GM19351 (cell line): ENCODE data around the gene KMT5C.

Source experiments
- ATAC-seq: cut with Tn5 transposase; IDR thresholded peaks from one replicate; pipeline ENCODE4 v1.9.1; 2021; ENCODE audit warnings: mild to moderate bottlenecking, moderate library complexity; ENCODE audit not compliant: unreplicated experiment

The KMT5C gene

GRCh38 chr19:55339105-55339888, at the start of gene KMT5C:
Gene KMT5C (plus strand): TSS chr19:55339876. CDS start chr19:55341937, 2,061 bp downstream.
- peak; percentile 80 for ATAC-seq

GRCh38 chr19:55297267-55297666, 42.4 kb upstream of the KMT5C start:
- no peak for ATAC-seq

DNA sequence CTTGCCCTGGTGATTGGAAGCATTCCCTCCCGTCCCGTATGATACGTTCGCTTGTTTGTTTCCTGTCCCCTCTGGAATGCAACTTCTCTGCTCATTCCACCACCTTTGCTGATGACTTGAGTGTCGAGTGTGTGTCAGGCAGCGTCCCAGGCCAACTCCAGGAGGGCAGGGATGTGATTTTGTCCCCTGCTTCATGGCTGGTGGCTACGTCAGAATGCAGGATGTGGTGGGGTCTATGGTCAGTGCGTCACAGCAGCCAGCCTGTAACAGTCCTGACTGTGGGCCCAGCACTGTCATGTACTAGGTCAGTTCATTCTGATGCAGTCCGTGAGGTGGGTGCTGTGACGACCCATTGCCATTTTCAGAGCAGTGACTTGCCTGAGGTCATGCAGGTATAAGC, 39.7 kb upstream of the KMT5C start:
- ATAC-seq = no peak

DNA sequence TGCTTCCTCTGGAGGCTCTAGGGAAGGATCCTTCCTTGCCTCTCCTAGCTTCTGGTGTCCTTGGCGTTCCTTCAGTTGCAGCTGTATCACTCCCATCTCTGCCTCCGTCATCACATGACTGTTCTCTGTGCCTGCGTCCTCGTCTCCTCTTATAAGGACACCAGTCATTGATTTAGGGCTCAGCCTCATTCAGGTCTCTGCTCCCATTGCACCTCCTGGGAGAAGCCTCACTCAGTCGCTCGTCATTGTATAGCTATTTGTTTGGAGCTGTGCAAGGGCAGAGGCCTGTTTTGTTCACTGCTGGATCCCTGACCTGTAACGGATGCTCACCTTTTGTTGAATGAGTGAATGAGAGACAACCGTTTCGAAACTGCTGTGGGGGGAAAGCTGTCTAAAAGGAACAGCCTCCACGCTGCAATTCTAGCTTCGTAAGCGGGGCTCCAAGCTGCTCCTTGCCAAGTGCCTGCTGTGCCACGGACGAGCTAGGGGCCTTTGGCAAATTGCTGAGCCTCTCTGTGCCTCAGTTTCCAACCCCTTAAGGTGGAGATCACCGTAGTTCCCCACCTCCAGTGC, 38.7 kb upstream of the KMT5C start:
- ATAC-seq = no peak

- peak; percentile 69 for ATAC-seq
These were observed 38.0 kb upstream of the KMT5C start for GRCh38 chr19:55301459-55302317.

DNA sequence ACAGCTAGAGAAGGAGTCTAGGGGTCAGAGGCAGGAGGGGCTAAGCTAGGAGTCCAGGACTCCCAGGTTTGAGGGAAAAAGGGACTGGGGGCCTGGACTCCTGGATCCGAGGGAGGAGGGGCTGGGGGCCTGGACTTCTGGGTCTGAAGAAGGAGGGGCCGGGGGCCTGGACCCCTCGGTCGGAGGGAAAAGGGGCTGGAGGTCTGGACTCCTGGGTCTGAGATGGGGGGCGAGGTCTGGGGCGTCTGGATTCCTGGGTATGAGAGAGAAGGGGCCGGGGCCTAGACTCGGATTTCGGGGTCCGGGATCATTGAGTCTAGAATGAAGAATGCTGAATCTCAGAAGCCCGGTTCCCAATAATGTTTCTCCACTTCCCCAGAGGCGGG, 37.4 kb upstream of the KMT5C start:
- ATAC-seq = no peak

GRCh38 chr19:55303477-55303876, 36.2 kb upstream of the KMT5C start:
- no peak for ATAC-seq

- ATAC-seq = no peak
These were observed 35.2 kb upstream of the KMT5C start for GRCh38 chr19:55304279-55304978.

- ATAC-seq = no peak
These were observed 34.7 kb upstream of the KMT5C start for GRCh38 chr19:55304980-55305379.

- no peak for ATAC-seq
These were observed 34.2 kb upstream of the KMT5C start for GRCh38 chr19:55305491-55305890.

DNA sequence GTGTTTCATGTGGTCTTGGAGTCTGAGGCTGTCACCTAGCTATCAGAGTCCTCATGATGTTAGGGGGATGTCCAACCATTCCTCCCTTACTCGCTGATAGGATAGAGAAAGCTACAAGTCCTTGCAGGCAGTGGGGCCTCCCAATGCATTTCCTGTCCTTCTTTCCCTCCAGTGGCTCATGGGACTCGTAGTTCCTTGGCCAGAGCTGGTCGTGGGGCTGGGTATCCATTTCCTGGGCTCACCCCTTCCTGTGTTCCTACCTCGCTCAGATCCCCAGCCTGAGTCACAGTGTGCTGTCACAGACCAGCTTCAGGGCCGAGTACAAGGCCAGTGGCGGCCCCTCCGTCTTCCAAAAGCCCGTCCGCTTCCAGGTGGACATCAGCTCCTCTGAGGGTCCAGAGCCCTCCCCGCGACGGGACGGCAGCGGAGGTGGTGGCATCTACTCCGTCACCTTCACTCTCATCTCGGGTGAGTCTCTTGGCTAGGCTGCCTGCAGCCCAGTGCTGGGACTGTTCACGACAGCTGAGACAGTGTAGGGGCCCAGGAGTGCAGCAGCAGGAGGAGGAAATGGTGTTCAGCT, 33.6 kb upstream of the KMT5C start:
- ATAC-seq = no peak

- no peak for ATAC-seq
These were observed 33.0 kb upstream of the KMT5C start for GRCh38 chr19:55306712-55307111.

- ATAC-seq = no peak
These were observed 31.4 kb upstream of the KMT5C start for GRCh38 chr19:55308281-55308680.

DNA sequence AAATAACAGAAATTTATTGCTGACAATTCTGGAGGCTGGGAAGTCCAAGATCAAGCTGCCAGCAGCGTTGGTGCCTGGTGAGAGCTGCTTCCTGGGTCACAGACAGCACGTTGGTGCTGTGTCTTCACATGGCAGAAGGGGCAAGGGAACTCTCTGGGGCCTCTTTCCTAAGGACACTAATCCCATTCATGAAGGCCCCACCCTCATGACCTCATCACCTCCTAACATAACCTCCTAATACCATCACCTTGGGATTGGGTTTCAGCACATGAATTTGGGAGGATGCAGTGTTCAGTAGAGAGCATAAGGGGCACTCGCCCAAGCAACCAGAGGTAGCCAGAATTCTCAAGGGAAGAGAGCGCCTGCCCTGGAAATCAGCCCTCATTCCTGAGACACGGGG, 30.2 kb upstream of the KMT5C start:
- ATAC-seq = no peak

DNA sequence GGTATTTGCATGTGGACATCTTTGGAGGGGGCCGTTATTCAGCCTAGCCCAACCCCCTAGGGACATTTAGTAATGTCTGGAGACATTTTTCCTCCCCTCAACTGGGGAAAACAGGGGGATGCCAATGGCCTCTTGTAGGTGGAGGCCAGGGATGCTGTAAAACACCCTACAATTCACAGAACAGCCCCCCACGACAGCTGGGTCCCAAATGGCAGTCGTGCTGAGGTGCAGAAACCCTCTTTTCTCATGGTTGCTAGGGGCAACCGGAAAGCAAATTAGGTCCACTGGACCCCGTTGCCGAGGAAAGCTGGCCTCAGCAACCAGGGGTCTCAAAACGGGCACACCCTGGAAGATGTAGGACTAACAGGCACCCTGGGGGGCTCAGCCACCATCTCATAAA, 29.2 kb upstream of the KMT5C start:
- no peak for ATAC-seq

DNA sequence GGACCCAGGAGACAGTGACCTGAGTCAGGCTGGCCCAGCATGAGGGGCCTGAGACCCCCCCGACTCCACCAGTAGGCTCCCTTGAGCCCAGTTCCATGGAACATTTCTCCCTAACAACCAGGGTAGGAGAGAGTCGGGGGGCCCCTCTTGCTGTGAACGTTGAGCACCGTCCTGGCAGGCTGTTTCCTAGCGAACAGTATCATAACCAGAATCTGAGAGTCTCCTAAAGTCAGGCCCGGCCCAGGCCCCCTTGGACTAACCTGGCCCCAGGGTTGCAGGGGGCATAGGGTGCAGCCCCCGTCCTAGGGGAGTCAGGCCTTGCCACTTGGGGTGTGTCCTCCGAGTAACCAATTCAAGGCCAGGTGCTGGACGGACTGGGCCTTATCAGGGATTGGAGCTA, 28.3 kb upstream of the KMT5C start:
- no peak for ATAC-seq

DNA sequence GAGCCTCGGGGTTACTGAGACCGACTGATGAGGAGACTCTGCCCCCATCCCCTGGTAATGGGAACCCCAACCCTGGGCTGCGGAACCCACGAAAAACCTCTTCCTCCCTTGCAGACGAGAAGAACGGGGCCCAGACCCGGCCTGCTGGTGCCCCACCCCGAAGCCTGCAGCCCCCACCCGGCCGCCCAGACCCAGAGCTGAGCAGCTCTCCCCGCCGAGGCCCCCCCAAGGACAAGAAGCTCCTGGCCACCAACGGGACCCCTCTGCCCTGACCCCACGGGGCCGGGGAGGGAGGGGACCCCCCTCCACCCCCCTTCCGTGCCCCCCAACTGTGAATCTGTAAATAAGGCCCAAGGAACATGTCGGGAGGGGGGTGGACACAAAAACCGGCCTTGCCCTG, 27.9 kb upstream of the KMT5C start:
- no peak for ATAC-seq

DNA sequence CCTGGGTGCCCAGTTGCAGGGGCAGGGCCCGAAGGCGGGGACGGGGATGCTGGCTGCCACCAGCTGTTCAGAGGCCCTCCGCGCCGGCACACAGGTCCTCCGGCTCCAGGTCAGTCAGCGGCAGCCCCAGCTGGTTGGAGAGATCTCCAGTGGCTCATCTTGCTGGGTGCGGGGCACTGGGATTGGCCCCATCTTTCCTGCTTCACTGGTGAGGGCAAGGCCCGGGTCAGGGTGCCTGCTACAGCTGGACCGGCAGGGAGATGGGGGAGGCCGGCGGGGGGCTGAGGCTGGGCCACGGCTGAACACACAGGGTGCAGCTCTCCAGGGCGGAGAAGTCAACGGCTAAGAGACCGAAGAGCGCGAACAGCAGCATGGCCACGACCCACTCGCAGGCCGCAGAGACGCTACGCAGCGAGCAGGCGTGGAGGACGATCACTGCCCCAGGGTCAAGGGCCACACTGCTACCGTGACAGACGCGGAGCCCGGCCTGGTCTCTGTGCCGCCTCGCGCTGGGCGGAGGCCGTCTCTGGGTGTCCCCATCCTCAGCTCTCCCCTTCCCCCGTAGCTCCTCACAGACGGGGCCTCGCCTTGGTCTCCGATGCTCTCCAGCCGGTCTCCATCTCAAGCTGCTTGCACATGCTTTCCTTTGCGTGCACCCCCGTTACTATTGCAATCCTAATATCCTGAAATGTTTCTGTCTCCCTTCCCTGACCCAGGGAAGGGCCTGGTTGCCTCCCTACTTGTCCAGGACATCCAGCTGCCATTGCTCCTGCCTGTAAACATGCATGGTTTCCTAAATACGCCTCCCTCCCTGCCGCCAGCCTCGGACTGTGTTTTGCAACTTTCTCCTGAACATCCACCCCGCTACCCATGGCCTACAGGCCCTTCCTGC, 26.8 kb upstream of the KMT5C start:
- ATAC-seq = no peak

DNA sequence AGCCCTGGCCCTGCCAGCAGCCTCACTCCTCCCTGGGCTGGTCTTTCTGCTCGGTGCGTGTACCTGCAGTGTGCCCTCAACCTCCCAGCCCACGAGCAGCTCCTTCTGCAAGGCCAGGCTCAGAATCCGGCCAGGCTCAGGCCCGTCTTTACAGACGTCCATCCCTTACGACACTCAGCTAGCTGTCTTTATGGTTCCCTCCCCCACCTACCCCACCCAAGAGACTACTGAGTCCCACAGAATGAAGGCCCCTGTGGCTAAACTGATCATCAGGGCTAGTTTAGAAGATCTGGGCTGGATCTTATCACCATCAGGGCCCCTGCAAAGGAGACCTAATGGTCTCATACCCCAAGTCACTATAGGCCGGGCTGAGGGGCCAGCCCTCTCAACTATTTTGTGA, 25.3 kb upstream of the KMT5C start:
- ATAC-seq = no peak
